IgD-negative memory B cell (primary cell): ENCODE results near the gene UBQLN1. TPM values are rescaled to one million over a fixed set of nuclear protein-coding genes. Genes with fewer than 3 reads are reported as not detected.
"Not testable (repeated sequence)": the region's sequence is repeated elsewhere in the genome, so short reads cannot be mapped to it uniquely, and the experiment has no call there.

Experiments
- H3K27ac Mint-ChIP-seq, 3 donors: one replicate each; pipeline ENCODE4 v1.8.0; 2020 to 2022; ENCODE audit warnings: mild to moderate bottlenecking in 3 of 3, mixed read lengths in 3 of 3, moderate library complexity in 1 of 3
- H3K27me3 Mint-ChIP-seq: one replicate; pipeline ENCODE4 v1.8.0; 2021; ENCODE audit warnings: mixed read lengths
- H3K36me3 Mint-ChIP-seq: one replicate; pipeline ENCODE4 v1.8.0; 2020; ENCODE audit warnings: mild to moderate bottlenecking, mixed read lengths
- H3K4me1 Mint-ChIP-seq, 3 donors: one replicate each; pipeline ENCODE4 v1.8.0; 2020 to 2022; ENCODE audit warnings: mixed read lengths in 3 of 3, mild to moderate bottlenecking in 1 of 3
- H3K4me3 Mint-ChIP-seq, 4 donors: one replicate each; pipeline ENCODE4 v1.8.0; 2020 to 2022; ENCODE audit warnings: mild to moderate bottlenecking in 4 of 4, mixed read lengths in 4 of 4, moderate library complexity in 3 of 4
- H3K9me3 Mint-ChIP-seq, 3 donors: one replicate each; pipeline ENCODE4 v1.8.0; 2020 to 2021; ENCODE audit warnings: mixed read lengths in 3 of 3, mild to moderate bottlenecking in 1 of 3
- polyA plus RNA-seq: library from polyadenylated mRNA; unstranded; fragments of 300-500 nt; fragmentation: Illumina TruSeq; gene quantifications from one replicate; pipeline ENCODE4 v1.2.3, GENCODE V29; 2021

The UBQLN1 gene
- polyA plus RNA-seq, 1 donor from 2014 or later = 76.6 TPM

DNA sequence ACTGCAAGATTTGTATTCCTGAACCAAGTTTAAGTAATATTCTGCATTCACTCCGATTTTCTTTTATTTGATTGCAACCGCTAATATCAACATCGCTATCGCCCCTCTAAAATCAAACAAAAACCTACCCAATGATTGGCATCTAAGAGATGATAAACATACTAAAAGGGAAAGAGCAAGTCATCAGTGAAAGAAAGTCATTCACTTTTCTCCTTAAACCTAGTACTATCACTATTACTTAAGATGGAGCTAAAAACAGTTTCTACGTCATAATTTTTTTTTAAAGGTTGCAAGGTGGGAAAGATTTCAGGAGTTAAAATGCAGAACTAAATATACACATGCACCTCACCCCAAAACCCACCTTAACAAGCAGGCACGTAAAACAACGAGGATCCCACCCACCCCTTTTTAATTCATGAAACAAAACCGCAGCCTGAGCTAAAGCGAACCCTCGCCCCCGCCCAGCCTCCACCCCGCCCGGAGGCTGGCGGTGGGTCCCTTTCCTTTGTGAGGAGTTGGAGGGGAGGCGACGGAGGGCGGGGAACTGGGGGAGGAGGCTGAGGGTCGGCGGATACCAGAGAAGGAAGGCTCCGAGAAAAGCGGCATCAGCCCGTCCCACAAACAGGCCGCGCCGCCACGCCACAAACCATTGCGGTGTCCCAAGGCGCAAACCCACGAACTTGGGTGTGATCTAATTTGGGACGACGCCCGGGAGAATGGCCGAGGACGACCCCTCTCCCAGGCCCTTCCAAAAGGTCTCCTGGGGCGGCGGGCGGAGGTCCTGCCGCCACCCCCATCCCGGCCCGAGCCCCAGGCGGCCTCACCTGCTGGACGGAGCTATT is 861 bp downstream of the UBQLN1 start:
- peak overlapping the region; percentile 95 to 100 (median 97) for H3K4me3 Mint-ChIP-seq
- H3K4me1 Mint-ChIP-seq = peaks cover 34 to 37% (median 37%) of the 10 kb centered on the region in 3 donors
- no peaks in the 10 kb centered on the region for H3K36me3 Mint-ChIP-seq
- peak overlapping the region; percentile 98 to 100 (median 99) for H3K27ac Mint-ChIP-seq
- no peaks in the 10 kb centered on the region for H3K9me3 Mint-ChIP-seq
- H3K27me3 Mint-ChIP-seq = peaks cover 2% of the 10 kb centered on the region

DNA sequence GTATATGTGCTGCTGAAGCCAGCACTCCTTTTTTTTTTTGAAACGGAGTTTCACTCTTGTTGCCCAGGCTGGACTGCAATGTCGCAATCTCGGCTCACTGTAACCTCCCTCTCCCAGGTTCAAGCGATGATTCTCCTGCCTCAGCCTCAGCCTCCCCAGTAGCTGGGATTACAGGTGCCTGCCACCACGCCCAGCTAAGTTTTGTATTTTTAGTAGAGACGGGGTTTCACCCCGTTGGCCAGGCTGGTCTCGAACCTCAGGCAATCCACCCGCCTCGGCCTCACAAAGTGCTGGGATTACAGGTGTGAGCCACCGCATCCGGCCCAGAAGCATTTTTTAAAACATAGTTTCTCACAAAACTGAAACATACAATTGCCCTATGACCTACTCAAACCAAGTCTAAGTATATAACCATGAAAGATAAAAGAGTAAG is 2.5 kb downstream of the UBQLN1 start:
- peak overlapping the region in 2 of 3 donors; percentile 87 to 98 for H3K27ac Mint-ChIP-seq
- H3K27me3 Mint-ChIP-seq, H3K36me3 Mint-ChIP-seq, H3K9me3 Mint-ChIP-seq: not testable (repeated sequence)
- peak overlapping the region; percentile 95 to 100 (median 97) for H3K4me3 Mint-ChIP-seq
- peaks cover 46 to 50% (median 50%) of the 10 kb centered on the region in 3 donors for H3K4me1 Mint-ChIP-seq

DNA sequence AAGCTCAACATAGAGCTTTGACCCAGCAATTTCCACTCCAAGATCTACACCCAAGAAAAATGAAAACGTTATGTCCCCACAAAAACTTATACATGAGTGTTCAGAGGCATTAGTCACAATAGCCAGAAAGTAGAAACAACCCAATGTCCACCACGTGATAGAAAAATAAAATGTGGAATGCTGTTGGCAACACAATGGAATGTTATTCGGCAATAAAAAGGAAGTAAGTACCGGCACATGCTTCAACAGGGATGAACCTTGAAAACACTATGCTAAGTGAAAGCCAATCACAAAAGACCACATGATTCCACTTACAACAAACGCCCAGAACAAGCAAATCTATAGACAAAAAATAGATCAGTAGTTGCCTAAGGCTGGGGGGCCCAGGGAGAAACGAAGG is 6.0 kb downstream of the UBQLN1 start:
- H3K27me3 Mint-ChIP-seq = peaks cover 2% of the 10 kb centered on the region
- H3K4me1 Mint-ChIP-seq = peaks cover 54 to 61% (median 60%) of the 10 kb centered on the region in 3 donors
- no peaks in the 10 kb centered on the region for H3K36me3 Mint-ChIP-seq
- peak overlapping the region in 3 of 4 donors; percentile 14 to 54 (median 18) for H3K4me3 Mint-ChIP-seq
- H3K27ac Mint-ChIP-seq = peak overlapping the region in 2 of 3 donors; percentile 8 to 32
- H3K9me3 Mint-ChIP-seq = no peaks in the 10 kb centered on the region

DNA sequence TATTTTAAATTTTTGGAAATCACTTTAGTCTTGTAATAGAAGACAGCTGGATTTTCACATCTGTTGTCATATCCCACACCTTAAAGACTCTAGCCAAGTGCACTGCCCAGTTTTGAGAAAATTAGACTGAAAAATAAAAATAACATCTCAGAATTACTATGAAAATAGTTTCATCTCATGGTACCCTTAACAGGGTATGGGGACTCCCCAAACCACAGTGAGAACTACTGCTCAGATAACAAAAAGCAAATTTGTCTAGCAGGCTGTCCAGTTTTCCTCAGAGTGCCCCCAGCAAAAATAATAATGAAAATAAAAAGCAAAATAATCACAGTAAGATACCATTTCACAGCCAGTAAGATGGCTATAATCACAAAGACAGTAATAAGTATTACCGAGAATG is 6.5 kb downstream of the UBQLN1 start:
- H3K27me3 Mint-ChIP-seq = peaks cover 2% of the 10 kb centered on the region
- H3K4me1 Mint-ChIP-seq = peaks cover 51 to 59% (median 56%) of the 10 kb centered on the region in 3 donors
- no peaks in the 10 kb centered on the region for H3K9me3 Mint-ChIP-seq
- no peaks in the 10 kb centered on the region for H3K36me3 Mint-ChIP-seq
- H3K4me3 Mint-ChIP-seq = peak overlapping the region in 3 of 4 donors; percentile 14 to 82 (median 27)
- peak overlapping the region in 1 of 3 donors; percentile 8 for H3K27ac Mint-ChIP-seq

DNA sequence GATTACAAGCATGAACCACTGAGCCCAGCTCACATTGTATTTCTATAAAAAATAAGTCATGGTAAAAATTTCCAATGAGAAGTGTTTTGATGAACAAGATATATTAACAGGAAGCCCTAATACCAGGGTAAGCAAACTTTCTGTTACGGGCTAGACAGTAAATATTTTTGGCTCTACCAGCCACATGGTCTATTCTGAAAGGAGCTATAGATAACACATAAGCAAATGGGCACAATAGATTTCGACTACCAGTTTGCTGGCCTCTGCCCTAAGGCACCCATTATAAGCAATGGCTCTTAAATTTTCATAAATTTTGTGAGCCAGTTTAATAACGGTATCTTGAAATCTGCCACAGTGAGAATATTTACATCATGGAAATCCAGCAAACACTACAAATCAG is 8.1 kb downstream of the UBQLN1 start:
- H3K27me3 Mint-ChIP-seq = no peaks in the 10 kb centered on the region
- H3K27ac Mint-ChIP-seq = peak overlapping the region in 2 of 3 donors; percentile 1 to 5
- peak overlapping the region in 2 of 4 donors; percentile 8 to 60 for H3K4me3 Mint-ChIP-seq
- H3K36me3 Mint-ChIP-seq = no peaks in the 10 kb centered on the region
- H3K9me3 Mint-ChIP-seq = no peaks in the 10 kb centered on the region
- peaks cover 49 to 58% (median 55%) of the 10 kb centered on the region in 3 donors for H3K4me1 Mint-ChIP-seq

DNA sequence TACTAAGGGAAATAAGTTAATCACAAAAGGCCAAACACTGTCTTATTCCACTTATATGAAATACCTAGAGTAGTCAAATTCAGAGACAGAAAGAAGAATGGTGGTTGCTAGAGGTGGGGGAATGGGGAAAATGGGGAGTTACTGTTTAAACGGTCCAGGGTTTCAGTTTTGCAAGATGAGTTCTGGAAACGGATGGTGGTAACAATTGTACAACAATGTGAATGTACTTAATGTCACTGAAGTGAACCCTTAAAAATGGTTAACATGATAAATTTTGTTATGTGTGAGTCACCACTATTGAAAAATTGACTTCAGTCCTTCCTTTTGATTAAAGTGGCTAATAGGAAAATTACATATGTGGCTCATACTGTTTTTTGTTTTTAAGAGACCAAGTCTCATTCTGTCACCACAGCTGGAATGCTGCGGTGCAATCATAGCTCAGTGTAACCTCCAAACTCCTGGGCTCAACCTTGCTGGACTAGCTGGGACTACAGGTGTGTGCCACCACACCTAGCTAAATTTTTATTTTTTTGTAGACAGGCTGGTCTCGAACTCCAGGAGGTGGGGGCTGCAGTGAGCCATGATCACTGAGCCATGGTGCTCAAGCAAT is 8.7 kb downstream of the UBQLN1 start:
- peaks cover 50 to 64% (median 58%) of the 10 kb centered on the region in 3 donors for H3K4me1 Mint-ChIP-seq
- H3K27ac Mint-ChIP-seq = peak overlapping the region in 1 of 3 donors; percentile 5
- H3K4me3 Mint-ChIP-seq = peak overlapping the region in 2 of 4 donors; percentile 57 to 60
- no peaks in the 10 kb centered on the region for H3K9me3 Mint-ChIP-seq
- no peaks in the 10 kb centered on the region for H3K36me3 Mint-ChIP-seq
- no peaks in the 10 kb centered on the region for H3K27me3 Mint-ChIP-seq

DNA sequence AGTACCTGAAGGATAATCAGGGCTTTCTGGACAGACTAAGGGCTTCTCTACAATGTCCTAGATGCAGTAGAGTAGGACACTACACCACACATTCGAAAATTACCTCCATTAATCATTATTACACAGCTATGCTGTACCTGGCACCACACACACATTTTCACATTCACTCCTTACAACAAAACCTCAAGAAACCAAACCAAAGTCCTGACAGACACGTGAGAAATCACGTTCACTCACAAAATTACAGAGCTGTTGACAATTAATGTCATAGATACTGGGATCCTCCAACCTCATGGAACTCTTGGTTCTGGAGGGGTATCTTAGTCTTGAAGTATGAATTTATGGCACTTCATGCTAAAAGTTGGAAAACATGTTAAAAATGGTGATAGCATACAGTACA is 16.3 kb downstream of the UBQLN1 start:
- Mint-ChIP-seq H3K27ac (no peak overlapping the region), H3K9me3 (no peaks in the 10 kb centered on the region)

DNA sequence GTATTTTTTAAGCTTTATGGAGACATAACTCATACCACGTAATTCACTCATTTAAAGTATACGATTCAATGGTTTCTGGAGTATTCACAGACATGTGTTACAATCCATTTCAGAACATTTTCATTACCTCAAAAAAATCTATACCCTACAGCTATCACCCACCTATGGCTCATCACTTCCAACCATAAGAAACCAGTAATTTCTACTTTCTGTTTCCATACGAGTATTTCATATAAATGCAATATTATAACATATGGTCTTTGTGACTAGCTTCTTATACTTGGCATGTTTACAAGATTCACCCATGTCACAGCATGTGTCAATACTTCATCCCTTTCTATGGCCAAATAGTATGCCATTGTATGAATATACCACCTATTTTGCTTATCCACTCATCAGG is 18.8 kb downstream of the UBQLN1 start:
- H3K27ac Mint-ChIP-seq = no peak overlapping the region
- peaks cover 55 to 62% (median 61%) of the 10 kb centered on the region in 3 donors for H3K4me1 Mint-ChIP-seq
- H3K9me3 Mint-ChIP-seq = no peaks in the 10 kb centered on the region
- no peaks in the 10 kb centered on the region for H3K27me3 Mint-ChIP-seq
- H3K4me3 Mint-ChIP-seq = no peak overlapping the region
- no peaks in the 10 kb centered on the region for H3K36me3 Mint-ChIP-seq

More for the DNA sequence above, 16.3 kb downstream of the UBQLN1 start:
- H3K27me3 Mint-ChIP-seq = no peaks in the 10 kb centered on the region
- no peaks in the 10 kb centered on the region for H3K36me3 Mint-ChIP-seq
- no peak overlapping the region for H3K4me3 Mint-ChIP-seq
- peaks cover 67 to 77% (median 69%) of the 10 kb centered on the region in 3 donors for H3K4me1 Mint-ChIP-seq

DNA sequence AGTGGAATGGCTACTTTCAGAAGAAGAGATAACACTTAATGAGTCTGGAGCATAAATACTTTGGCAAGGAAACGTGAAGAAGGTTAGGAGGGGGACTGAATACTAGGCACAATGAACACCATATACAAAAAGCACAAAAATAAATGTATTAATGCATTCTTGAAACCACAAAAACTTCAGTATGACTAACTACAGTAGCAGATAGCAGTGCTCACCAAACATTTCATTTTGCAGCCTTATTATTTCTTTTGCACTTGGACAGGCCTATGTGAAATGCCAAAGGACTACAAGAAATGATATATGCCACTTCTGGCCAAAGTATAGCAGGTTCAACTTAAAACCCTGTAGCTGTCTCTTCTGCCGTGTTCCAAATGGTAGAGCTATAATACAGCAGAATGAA is 26.3 kb downstream of the UBQLN1 start:
- Mint-ChIP-seq H3K27ac (no peak overlapping the region), H3K4me1 (peaks cover 3 to 21% (median 7%) of the 10 kb centered on the region in 3 donors), H3K27me3 (no peaks in the 10 kb centered on the region), H3K36me3 (peaks cover 2% of the 10 kb centered on the region), H3K4me3 (no peak overlapping the region), H3K9me3 (no peaks in the 10 kb centered on the region)

DNA sequence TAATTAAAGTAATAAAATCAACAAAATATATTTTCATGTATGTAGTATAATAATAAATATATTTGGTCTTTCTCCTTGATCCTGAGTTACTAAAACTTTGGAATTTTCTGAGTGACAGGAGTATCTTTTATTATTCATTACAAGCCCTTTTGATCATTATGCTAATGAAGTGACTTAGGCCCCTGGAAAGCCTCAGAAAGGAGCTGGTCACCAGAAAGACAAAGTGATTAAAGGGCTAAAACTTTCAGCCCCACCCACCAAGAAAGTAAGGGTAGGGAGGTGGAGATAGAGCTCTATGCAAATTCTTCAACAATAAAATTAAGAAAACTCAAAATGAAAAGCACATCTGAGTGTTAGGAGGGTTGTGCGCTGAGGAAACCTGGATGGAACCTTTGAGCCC is 27.5 kb downstream of the UBQLN1 start:
- Mint-ChIP-seq H3K4me3 (no peak overlapping the region), H3K36me3 (peaks cover 2% of the 10 kb centered on the region), H3K9me3 (no peaks in the 10 kb centered on the region), H3K4me1 (peaks cover 0 to 18% (median 4%) of the 10 kb centered on the region in 3 donors), H3K27ac (peak overlapping the region in 1 of 3 donors; percentile 53), H3K27me3 (no peaks in the 10 kb centered on the region)

DNA sequence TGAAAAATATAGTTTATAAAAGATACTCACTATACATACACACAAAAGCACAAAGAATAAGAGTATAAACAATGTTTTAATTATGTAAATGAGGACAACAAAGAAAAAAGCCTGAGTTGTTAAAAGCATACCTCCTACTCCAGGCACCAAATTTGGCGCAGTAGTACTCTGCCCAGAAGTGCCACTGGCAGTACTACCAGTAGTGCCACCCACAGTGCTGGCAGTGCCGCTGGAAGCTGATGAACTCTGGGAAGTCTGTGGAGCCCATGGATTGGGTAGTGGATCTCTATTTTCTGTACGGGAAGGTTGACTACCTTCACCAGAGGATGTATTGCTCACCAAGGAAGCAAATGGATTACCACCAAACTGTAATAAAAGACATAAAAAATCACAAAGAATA is 30.2 kb downstream of the UBQLN1 start:
- peaks cover 3% of the 10 kb centered on the region for H3K36me3 Mint-ChIP-seq

DNA sequence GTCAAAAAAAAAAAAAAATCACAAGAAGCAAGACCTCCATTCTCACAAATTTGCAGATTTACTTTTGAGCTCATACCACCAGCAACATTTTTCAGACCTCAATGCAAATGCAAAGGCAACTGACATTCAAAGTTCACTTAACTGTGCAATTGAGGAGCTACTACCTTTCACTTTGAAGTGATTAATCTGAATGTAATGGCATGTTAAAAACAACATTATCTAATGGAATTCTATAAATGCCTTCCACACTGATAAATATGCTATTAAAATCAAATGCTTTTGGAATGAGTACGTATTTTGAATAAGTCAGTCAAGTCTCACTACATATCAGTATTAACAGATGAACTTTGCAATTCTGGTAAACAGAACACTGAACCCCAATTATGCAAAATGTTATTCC is 32.3 kb downstream of the UBQLN1 start:
- H3K4me3 Mint-ChIP-seq = no peak overlapping the region
- H3K9me3 Mint-ChIP-seq = no peaks in the 10 kb centered on the region
- H3K4me1 Mint-ChIP-seq = peaks cover 0 to 4% (median 4%) of the 10 kb centered on the region in 3 donors

More for the DNA sequence above, 30.2 kb downstream of the UBQLN1 start:
- Mint-ChIP-seq H3K27ac (no peak overlapping the region), H3K4me3 (no peak overlapping the region), H3K9me3 (no peaks in the 10 kb centered on the region), H3K4me1 (peaks cover 0 to 12% (median 4%) of the 10 kb centered on the region in 3 donors), H3K27me3 (no peaks in the 10 kb centered on the region)

DNA sequence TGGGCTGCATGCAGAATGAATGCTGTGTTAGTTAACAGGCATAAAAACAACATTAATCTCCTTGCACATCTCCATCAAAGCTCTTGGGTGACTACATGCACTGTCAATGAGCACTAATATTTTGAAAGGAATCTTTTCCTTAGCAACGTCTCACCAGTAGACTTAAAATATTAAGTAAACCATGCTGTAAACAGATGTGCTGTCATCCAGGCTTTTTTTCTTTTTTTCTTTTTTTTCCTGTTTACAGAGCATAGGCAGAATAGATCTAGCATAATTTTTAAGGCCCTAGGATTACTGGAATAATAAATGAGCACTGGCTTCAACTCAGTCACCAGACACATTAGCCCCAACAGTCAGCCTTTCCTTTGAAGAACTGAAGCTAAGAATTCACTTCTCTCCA is 36.3 kb downstream of the UBQLN1 start:
- Mint-ChIP-seq H3K4me3 (no peak overlapping the region), H3K9me3 (no peaks in the 10 kb centered on the region), H3K27me3 (no peaks in the 10 kb centered on the region), H3K36me3 (peaks cover 1% of the 10 kb centered on the region), H3K4me1 (peaks cover 5 to 10% (median 7%) of the 10 kb centered on the region in 3 donors), H3K27ac (peak overlapping the region in 1 of 3 donors; percentile 80)

More for the DNA sequence above, 32.3 kb downstream of the UBQLN1 start:
- no peaks in the 10 kb centered on the region for H3K27me3 Mint-ChIP-seq
- no peak overlapping the region for H3K27ac Mint-ChIP-seq
- peaks cover 3% of the 10 kb centered on the region for H3K36me3 Mint-ChIP-seq

DNA sequence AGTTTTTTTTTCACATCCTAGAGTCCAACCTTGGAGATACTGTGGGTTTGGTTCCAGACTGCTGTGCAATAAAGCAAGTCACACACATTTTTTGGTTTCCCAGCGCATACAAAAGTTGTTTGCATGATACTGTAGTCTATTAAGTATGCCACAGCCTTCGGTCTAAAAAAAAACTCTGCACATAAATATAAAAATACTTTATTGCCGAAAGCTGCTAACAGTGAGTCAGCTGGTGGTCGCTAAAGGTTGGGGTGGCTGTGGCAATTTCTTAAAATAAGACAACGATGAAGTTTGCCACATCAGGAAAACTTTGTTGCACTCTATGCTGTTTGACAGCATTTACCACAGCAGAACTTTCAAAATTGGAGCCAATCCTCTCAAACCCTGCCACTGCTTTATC is 37.4 kb downstream of the UBQLN1 start:
- no peak overlapping the region for H3K27ac Mint-ChIP-seq
- peaks cover 1% of the 10 kb centered on the region for H3K36me3 Mint-ChIP-seq
- H3K9me3 Mint-ChIP-seq = no peaks in the 10 kb centered on the region
- no peaks in the 10 kb centered on the region for H3K27me3 Mint-ChIP-seq
- peaks cover 15 to 17% (median 16%) of the 10 kb centered on the region in 3 donors for H3K4me1 Mint-ChIP-seq
- H3K4me3 Mint-ChIP-seq = no peak overlapping the region

DNA sequence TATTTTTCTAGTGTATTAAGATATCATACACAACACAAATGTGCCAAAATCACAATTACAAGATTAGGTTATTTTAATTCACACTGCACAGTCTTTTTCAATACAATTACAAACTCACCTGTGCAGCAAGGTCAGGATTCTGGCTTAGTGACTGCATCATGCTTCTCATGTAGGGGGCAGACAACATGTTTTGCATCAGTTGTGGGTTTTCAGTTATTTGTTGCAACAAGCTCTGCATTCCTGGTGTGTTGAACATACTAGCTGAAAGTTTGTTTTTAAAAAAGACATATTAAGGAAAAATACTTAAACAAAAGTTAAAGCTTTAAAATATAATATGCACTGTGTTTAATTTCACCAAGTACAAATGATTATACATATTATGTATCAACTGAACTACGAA is 38.7 kb downstream of the UBQLN1 start:
- H3K4me3 Mint-ChIP-seq = no peak overlapping the region
- peaks cover 14 to 21% (median 17%) of the 10 kb centered on the region in 3 donors for H3K4me1 Mint-ChIP-seq
- no peak overlapping the region for H3K27ac Mint-ChIP-seq
- peaks cover 1% of the 10 kb centered on the region for H3K36me3 Mint-ChIP-seq
- no peaks in the 10 kb centered on the region for H3K9me3 Mint-ChIP-seq
- H3K27me3 Mint-ChIP-seq = no peaks in the 10 kb centered on the region
